Measurements from ENCODE around the gene HOXD10.
A peak's percentile ranks its signal among the peaks of the same experiment; 100 is the strongest.

HOXD10 gene

GRCh38 chr2:176125772-176126054, 9.1 kb downstream of the HOXD10 start:
- Histone ChIP-seq H3K4me1 (ENCODE audit: control insufficient read depth, insufficient read depth, low read length) (peaks cover 4% of the 10 kb centered on the region), H3K27ac (ENCODE audit: insufficient read depth, low read depth, low read length, poor library complexity, severe bottlenecking) (no peak overlapping the region), H3K36me3 (ENCODE audit: control insufficient read depth, insufficient read depth, low read length) (no peaks in the 10 kb centered on the region), H3K9me3 (ENCODE audit: control insufficient read depth, low read length) (no peaks in the 10 kb centered on the region), H3K27me3 (ENCODE audit: control insufficient read depth, insufficient read depth, low read length, poor library complexity, severe bottlenecking) (peaks cover 100% of the 10 kb centered on the region), H3K4me3 (ENCODE audit: insufficient read depth, low read depth, low read length) (no peak overlapping the region)
- 18 to 21% methylated on average over 6 of the region's 6 CpGs for WGBS, 2 experiments

- 4 to 21% methylated on average over 5 to 7 of the region's 13 CpGs for WGBS, 2 experiments
- no peak overlapping the region for H3K4me3 ChIP-seq (ENCODE audit: insufficient read depth, low read depth, low read length)
- no peaks in the 10 kb centered on the region for H3K9me3 ChIP-seq (ENCODE audit: control insufficient read depth, low read length)
- H3K36me3 ChIP-seq (ENCODE audit: control insufficient read depth, insufficient read depth, low read length), result no peaks in the 10 kb centered on the region
- H3K27me3 ChIP-seq (ENCODE audit: control insufficient read depth, insufficient read depth, low read length, poor library complexity, severe bottlenecking), result peaks cover 100% of the 10 kb centered on the region
- no peak overlapping the region for H3K27ac ChIP-seq (ENCODE audit: insufficient read depth, low read depth, low read length, poor library complexity, severe bottlenecking)
- H3K4me1 ChIP-seq (ENCODE audit: control insufficient read depth, insufficient read depth, low read length), result peaks cover 4% of the 10 kb centered on the region
Observed at GRCh38 chr2:176126929-176127773, 10.6 kb downstream of the HOXD10 start.

- Histone ChIP-seq H3K4me1 (ENCODE audit: control insufficient read depth, insufficient read depth, low read length) (peaks cover 4% of the 10 kb centered on the region), H3K4me3 (ENCODE audit: insufficient read depth, low read depth, low read length) (no peak overlapping the region), H3K36me3 (ENCODE audit: control insufficient read depth, insufficient read depth, low read length) (no peaks in the 10 kb centered on the region), H3K9me3 (ENCODE audit: control insufficient read depth, low read length) (no peaks in the 10 kb centered on the region), H3K27ac (ENCODE audit: insufficient read depth, low read depth, low read length, poor library complexity, severe bottlenecking) (no peak overlapping the region), H3K27me3 (ENCODE audit: control insufficient read depth, insufficient read depth, low read length, poor library complexity, severe bottlenecking) (peaks cover 100% of the 10 kb centered on the region)
- WGBS, 2 experiments, result 32 to 34% methylated on average over 4 of the region's 4 CpGs
Observed at GRCh38 chr2:176127774-176128072, 11.1 kb downstream of the HOXD10 start.

- peaks cover 4% of the 10 kb centered on the region for H3K4me1 ChIP-seq (ENCODE audit: control insufficient read depth, insufficient read depth, low read length)
- WGBS, 2 experiments, result 3 to 5% methylated on average over 47 to 49 of the region's 49 CpGs
- no peak overlapping the region for H3K4me3 ChIP-seq (ENCODE audit: insufficient read depth, low read depth, low read length)
- no peaks in the 10 kb centered on the region for H3K36me3 ChIP-seq (ENCODE audit: control insufficient read depth, insufficient read depth, low read length)
- H3K27ac ChIP-seq (ENCODE audit: insufficient read depth, low read depth, low read length, poor library complexity, severe bottlenecking), result no peak overlapping the region
- H3K9me3 ChIP-seq (ENCODE audit: control insufficient read depth, low read length), result no peaks in the 10 kb centered on the region
- H3K27me3 ChIP-seq (ENCODE audit: control insufficient read depth, insufficient read depth, low read length, poor library complexity, severe bottlenecking), result peaks cover 100% of the 10 kb centered on the region
Observed at GRCh38 chr2:176128172-176128981, 11.8 kb downstream of the HOXD10 start.

GRCh38 chr2:176128982-176129796, 12.6 kb downstream of the HOXD10 start, which contains the start of gene HOXD8:
TSS of gene HOXD8 (plus strand) at chr2:176129705. CDS start at chr2:176130367, 662 bp downstream.
- WGBS, 2 experiments, result 1% methylated on average over 64 of the region's 64 CpGs
- peaks cover 100% of the 10 kb centered on the region for H3K27me3 ChIP-seq (ENCODE audit: control insufficient read depth, insufficient read depth, low read length, poor library complexity, severe bottlenecking)
- H3K4me3 ChIP-seq (ENCODE audit: insufficient read depth, low read depth, low read length), result peak within 1 kb of the TSS; percentile 9
- no peaks in the 10 kb centered on the region for H3K36me3 ChIP-seq (ENCODE audit: control insufficient read depth, insufficient read depth, low read length)
- H3K9me3 ChIP-seq (ENCODE audit: control insufficient read depth, low read length), result no peaks in the 10 kb centered on the region
- peaks cover 4% of the 10 kb centered on the region for H3K4me1 ChIP-seq (ENCODE audit: control insufficient read depth, insufficient read depth, low read length)
- no peak within 1 kb of the TSS for H3K27ac ChIP-seq (ENCODE audit: insufficient read depth, low read depth, low read length, poor library complexity, severe bottlenecking)

GRCh38 chr2:176129813-176130146, 13.2 kb downstream of the HOXD10 start:
- no peaks in the 10 kb centered on the region for H3K36me3 ChIP-seq (ENCODE audit: control insufficient read depth, insufficient read depth, low read length)
- H3K4me3 ChIP-seq (ENCODE audit: insufficient read depth, low read depth, low read length), result peak overlapping the region; percentile 9
- peaks cover 4% of the 10 kb centered on the region for H3K4me1 ChIP-seq (ENCODE audit: control insufficient read depth, insufficient read depth, low read length)
- H3K27ac ChIP-seq (ENCODE audit: insufficient read depth, low read depth, low read length, poor library complexity, severe bottlenecking), result no peak overlapping the region
- WGBS, 2 experiments, result 0 to 1% methylated on average over 43 of the region's 43 CpGs
- peaks cover 100% of the 10 kb centered on the region for H3K27me3 ChIP-seq (ENCODE audit: control insufficient read depth, insufficient read depth, low read length, poor library complexity, severe bottlenecking)
- no peaks in the 10 kb centered on the region for H3K9me3 ChIP-seq (ENCODE audit: control insufficient read depth, low read length)

GRCh38 chr2:176130147-176130956, 13.8 kb downstream of the HOXD10 start:
- H3K27ac ChIP-seq (ENCODE audit: insufficient read depth, low read depth, low read length, poor library complexity, severe bottlenecking), result no peak overlapping the region
- no peaks in the 10 kb centered on the region for H3K9me3 ChIP-seq (ENCODE audit: control insufficient read depth, low read length)
- 1% methylated on average over 100 of the region's 100 CpGs for WGBS, 2 experiments
- H3K4me3 ChIP-seq (ENCODE audit: insufficient read depth, low read depth, low read length), result peak overlapping the region; percentile 9
- H3K27me3 ChIP-seq (ENCODE audit: control insufficient read depth, insufficient read depth, low read length, poor library complexity, severe bottlenecking), result peaks cover 100% of the 10 kb centered on the region
- peaks cover 4% of the 10 kb centered on the region for H3K4me1 ChIP-seq (ENCODE audit: control insufficient read depth, insufficient read depth, low read length)
- no peaks in the 10 kb centered on the region for H3K36me3 ChIP-seq (ENCODE audit: control insufficient read depth, insufficient read depth, low read length)

GRCh38 chr2:176130957-176131847, 14.6 kb downstream of the HOXD10 start:
- Histone ChIP-seq H3K9me3 (ENCODE audit: control insufficient read depth, low read length) (no peaks in the 10 kb centered on the region), H3K36me3 (ENCODE audit: control insufficient read depth, insufficient read depth, low read length) (no peaks in the 10 kb centered on the region), H3K4me3 (ENCODE audit: insufficient read depth, low read depth, low read length) (no peak overlapping the region), H3K27ac (ENCODE audit: insufficient read depth, low read depth, low read length, poor library complexity, severe bottlenecking) (no peak overlapping the region), H3K4me1 (ENCODE audit: control insufficient read depth, insufficient read depth, low read length) (peaks cover 4% of the 10 kb centered on the region), H3K27me3 (ENCODE audit: control insufficient read depth, insufficient read depth, low read length, poor library complexity, severe bottlenecking) (peaks cover 100% of the 10 kb centered on the region)
- WGBS, 2 experiments, result 20 to 22% methylated on average over 13 to 14 of the region's 15 CpGs

GRCh38 chr2:176131848-176132158, 15.2 kb downstream of the HOXD10 start:
- Histone ChIP-seq H3K27ac (ENCODE audit: insufficient read depth, low read depth, low read length, poor library complexity, severe bottlenecking) (no peak overlapping the region), H3K36me3 (ENCODE audit: control insufficient read depth, insufficient read depth, low read length) (no peaks in the 10 kb centered on the region), H3K4me3 (ENCODE audit: insufficient read depth, low read depth, low read length) (no peak overlapping the region), H3K27me3 (ENCODE audit: control insufficient read depth, insufficient read depth, low read length, poor library complexity, severe bottlenecking) (peaks cover 100% of the 10 kb centered on the region), H3K9me3 (ENCODE audit: control insufficient read depth, low read length) (no peaks in the 10 kb centered on the region), H3K4me1 (ENCODE audit: control insufficient read depth, insufficient read depth, low read length) (peaks cover 4% of the 10 kb centered on the region)
- WGBS, 2 experiments, result 34 to 36% methylated on average over 3 of the region's 4 CpGs

All from ectodermal cell (in vitro differentiated cells).